GM18861 (cell line): Measurements from ENCODE around the gene FZD2.
"Not testable (repeated sequence)": the region's sequence is repeated elsewhere in the genome, so short reads cannot be mapped to it uniquely, and the experiment has no call there.

Experiments used
- ATAC-seq: cut with Tn5 transposase; IDR thresholded peaks from one replicate; pipeline ENCODE4 v1.9.1; 2021; ENCODE audit not compliant: unreplicated experiment

The FZD2 gene

DNA sequence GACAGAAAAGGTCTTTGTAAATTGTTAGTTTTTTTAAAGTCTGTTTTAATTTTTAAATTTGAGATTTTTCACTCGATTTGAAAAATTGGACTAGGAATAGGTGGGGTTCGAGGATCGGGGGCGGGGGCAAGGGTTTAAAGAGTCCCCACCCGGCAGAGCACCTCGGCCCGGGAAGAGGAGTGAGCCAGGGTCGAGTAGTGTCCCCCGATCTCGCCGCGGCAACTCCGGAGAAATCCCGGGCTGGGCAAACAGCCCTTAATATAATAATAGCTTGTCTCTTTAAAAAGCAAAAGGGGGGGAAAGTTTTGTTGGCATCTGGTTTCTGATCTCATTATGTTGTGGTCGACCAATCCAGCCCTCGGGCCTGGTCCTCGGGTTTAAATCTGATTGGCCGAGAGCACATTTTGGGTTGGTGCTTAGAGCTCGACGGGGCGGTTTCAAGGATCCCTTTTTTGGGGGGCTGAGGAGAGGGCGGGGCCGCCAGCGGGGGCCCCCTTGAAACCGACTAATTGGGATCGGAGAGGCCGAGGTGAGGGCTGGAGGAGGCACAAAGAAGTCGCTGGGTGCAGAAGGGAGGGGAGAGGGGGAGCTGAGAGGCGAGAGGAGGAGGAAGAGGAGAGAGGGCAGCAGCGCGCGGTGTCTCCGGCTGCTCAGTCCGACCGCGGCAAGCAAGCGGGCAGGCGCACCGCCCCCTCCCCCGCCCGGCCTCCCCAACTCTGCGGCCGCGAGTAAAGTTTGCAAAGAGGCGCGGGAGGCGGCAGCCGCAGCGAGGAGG, at the start of gene FZD2:
Gene FZD2 (plus strand): TSS at position 653 of the 775 bp plus-strand sequence. CDS start 205 bp downstream, outside the sequence.
- peak; percentile 63 for ATAC-seq

DNA sequence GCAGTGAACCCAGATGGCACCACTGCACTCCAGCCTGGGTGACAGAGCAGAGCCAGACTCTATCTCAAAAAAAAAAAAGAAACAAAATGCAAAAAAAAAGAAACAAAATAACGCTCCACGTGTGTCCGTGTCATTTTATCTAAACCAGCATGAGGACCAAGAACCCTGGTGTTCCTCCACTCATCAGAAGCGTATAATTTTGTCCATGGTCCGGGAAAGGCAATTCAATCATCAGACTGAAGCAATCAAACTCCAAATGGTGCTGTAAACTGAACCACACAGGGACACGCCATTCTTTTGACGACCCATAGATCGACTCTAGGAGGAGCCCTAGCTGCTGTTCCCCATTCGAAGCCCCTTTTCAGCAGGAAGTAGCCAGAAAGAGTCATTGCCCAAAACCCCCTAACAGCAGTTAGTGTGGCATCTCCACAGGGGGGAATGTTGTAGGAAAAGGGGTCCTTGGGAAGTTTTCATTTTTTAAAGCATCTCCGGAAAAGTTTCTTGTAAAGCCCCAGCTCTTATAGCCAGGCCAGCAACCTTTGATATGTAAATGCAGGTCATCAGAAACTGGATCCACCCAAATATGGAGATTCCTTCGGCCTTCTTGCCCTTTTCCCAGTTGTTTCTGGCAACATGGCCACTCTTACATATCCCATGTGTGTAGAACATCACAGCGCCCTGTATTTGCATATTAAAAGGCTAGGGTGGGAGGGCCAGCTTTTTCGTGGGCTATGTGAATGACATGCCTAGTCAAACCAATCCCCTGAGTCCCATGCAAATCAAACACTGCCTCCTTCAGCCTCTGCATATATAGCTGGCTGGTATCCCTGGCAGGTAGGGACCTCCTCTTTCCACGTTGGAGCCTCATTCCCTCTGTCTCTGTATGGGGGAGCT, 45.8 kb upstream of the FZD2 start:
- ATAC-seq: not testable (repeated sequence)

DNA sequence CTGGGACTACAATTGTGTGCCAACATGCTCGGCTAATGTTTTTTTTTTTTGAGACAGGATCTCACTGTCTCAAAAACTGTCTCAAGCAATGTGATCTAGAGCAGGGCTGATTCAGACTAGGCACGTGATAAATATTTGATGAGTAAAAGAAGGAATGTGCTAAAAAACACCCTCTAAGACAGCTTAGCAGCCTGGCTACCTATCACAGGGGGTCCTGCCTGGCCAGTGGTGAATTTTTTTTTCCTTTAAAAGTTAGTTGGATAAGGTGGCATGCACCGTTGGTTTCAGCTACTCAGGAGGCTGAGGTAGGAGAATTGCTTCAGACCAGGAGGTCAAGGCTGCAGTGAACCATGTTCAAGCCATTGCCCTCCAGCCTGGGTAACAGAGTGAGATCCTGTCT, 39.3 kb upstream of the FZD2 start:
- ATAC-seq: no peak

DNA sequence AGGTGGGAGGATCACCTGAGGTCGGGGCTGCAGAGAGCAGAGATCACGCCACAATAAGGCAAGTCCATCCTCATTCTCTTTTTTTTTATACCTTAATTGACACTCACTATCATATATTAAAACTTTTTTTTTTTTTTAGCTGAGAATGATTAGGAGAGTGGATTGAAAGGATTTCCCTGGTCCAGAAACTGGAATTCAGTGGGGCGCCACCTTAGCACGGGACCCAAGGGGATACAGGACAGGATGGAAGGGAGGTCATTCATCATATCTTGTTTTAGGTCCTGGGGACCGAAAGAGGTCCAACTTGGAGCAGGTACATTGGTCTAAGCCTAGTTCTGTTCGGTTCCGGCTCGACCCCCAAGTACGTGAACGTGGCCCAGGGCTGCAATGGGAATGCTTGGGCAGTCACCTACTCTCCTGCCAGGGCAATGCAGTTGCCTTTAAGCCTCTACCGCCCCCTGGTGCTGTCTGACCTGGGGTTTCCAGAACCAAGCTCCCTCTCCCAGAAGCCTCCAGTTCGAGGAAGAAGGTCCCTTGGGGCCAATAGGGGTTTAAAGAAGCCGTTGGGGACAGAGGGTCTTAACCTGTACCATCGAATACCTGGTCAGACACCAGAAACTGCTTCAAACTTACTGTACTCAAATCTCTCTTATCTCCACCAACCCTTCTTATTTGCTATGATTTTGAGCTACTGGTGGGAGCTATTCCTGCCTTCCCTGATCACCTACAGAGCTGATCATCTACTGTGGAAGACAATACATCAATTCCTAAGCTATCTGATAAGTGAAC, 34.2 kb upstream of the FZD2 start:
- ATAC-seq: no peak

DNA sequence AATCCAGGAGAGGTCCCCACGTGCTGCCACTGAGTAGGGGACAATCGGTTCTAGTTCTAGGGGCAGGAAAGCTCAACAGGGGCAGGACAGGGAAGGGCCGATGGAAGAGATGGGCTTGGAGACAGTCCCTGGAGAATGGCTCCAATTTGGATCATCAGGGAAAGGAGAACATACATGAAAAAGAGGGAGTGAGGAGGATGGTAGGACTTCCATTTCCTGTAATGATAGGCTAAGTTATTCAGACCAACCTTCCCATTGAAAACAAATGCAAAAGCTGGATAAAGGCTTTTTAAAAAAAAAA, 33.7 kb upstream of the FZD2 start:
- ATAC-seq: no peak

DNA sequence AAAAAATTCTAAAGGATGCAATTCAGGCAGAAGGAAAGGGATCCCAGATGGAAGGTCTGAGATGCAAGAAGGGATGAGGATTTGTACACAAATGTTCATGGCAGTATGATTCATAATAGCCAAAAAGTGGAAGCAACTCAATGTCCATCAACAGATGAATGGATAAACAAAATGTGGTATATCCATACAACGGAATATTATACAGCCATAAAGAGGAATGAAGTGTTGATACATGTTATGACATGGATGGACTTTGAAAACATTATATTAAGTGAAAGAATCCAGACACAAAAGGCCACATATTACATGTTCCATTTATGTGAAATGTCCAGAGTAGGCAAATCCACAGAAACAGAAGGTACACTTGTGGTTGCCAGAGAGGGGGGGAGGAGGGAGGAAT, 30.2 kb upstream of the FZD2 start:
- ATAC-seq: no peak

DNA sequence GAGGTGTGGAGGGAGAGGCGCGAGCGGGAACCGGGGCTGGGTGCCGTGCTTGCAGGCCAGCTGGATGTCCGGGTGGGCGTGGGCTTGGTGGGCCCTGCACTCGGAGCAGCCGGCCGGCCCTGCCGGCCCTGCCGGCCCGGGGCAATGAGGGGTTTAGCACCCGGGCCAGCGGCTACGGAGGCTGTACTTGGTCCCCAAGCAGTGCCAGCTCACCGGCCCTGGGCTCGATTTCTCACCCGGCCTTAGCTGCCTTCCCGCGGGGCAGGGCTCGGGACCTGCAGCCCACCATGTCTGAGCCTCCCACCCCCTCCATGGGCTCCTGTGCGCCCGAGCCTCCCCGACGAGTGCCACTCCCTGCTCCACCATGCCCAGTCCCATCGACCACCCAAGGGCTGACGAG, 29.3 kb upstream of the FZD2 start:
- no peak for ATAC-seq

DNA sequence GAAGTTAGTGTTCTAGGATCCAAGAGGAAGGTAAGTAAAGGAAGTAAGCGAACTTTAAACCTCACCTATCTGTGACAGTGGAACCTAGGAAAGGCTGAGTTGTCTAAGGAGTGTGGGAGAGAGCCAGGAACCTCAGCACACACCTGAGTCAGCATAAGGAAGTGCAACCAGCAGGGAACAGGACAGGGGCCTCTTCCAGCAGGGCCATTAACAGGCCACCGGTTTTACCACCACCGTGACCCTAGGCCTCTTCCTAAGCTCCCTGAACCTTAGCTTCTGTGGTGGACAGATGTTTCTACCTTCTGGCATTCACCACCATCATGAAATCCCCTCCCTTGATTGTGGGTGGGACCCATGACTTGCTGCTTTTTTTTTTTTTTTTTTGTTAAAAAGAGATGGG, 27.4 kb upstream of the FZD2 start:
- ATAC-seq: no peak

DNA sequence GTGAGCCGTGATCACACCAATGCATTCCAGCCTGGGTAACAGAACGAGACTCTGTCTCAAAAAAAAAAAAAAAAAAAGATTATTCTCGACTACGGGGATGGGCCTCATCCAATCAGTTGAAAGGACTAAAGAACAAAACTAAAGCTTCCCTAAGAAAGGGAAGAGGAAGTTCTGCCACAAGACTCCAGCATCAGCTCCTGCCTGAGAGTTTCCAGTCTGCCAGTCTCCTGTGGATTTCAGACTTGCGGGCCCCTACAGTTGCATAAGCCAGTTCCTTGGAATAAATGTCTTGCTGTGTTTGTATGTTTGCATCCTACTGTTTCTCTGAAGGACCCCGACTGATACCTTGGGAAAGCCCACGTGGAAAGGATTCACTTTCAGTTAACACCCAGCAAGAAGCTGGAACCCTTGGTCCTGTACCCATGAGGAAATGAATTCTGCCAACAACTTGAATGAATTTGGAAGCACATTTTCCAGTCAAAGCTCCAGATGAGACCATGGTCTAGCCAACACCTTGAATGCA, 26.3 kb upstream of the FZD2 start:
- no peak for ATAC-seq

DNA sequence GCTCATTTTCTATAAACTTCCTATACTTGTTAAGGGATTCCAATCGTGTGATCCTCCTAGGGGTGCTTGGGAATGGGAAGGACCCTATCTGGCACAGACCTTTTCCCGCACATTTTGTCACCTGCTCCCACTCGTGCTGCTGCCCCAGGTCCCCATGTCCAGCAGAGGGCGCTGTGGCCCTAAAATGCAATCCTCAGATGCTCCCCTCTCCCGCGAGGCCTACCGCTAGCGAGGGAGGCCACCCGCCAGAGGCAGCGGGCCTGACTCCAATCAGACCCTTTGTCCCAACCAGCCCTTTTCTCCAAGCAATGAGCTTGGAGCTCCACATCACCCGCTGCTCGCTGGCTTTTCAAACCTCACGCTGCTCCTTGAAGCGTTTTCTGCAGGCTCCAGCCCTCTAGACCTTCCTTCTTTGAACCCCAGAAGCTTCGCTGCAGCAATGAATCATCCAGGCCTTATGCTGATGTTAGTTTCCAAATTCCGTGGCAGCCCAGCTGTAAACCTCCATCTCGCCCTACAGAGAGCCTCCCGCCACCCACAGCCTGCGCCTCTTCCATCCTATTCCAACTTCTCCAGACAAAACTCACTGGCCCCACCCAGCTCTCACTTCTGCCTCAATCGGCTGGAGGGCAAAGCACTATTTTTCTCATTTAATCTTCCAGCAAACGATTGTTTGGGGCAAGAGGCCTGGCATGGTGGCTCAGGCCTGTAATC, 23.6 kb upstream of the FZD2 start:
- ATAC-seq: no peak

DNA sequence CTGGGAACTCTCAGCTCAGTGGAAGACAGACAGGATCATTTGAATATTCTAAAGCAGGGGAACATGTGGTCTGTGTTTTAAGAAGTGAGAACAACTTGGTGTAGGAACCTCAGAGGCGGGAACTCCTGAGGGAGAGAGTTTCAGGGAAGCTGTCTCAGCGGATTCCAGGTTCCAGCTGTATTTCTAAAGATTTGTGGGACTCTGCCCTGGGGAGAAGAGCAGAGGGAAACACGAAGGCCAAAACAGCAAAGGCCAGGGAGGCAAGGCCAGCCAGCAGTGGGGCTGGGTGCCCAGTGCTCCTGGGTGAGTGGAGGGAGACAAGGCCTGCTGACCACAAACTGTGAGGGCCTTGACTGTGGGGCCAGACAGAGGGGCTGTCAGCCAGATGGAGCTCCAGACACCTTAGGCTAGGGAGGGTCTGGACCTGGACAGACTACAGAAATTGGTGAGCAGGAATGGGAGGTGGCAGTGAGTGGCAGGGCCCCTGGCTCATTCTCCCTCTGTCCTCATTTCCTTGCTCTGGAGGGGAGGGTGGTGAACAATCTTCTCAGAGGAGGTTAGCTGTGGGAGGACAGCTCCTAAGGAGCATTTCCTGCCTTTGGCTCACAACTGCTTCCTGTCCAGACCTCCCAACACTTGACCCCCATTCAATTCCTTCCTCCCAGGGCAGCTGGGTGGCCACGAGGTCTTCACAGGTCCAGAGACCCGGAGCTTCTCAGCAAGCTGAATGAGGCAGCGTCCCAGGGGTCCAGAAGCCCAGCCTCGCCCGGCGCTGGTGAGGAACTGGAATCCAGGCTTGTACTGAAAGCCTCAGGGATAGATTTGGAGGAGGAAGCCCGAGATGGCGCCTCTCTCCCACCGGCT, 21.0 kb upstream of the FZD2 start:
- ATAC-seq: no peak

DNA sequence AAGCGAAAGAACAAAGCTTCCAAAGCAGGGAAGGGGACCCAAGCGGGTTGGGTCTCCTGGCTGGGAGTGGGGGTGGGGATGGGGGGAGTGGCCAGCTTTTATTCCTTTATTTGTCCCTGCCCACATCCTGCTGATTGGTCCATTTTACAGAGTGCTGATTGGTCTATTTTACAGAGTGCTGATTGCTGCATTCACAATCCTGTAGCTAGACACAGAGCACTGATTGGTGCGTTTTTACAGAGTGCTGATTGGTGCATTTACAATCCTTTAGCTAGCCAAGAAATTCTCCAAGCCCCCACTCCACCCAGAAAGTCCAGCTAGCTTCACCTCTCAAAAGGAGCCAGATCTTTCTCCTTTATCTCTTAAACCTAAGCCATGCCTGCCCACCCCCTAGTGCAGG, 19.4 kb upstream of the FZD2 start:
- not testable (repeated sequence) for ATAC-seq

DNA sequence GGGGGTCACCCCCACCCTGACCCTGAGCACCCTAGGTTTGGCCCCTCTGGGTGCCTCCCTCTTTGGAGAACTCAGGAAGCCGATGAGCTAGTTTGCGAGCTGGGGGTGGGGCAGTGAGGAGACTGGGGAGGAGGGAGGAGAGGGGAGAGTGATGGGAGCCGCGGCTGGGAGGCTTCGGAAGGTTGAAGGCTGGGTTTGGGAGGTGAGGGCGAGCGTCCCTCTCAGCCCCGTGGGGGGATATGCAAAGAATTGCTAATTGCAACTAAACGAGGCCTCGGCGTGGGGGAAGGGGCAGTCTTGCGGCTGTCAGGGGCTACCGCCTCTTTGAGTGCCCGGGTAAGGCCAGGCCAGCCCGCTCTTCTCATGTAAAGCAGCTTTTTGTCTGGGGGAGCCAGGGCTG, 17.6 kb upstream of the FZD2 start:
- no peak for ATAC-seq

DNA sequence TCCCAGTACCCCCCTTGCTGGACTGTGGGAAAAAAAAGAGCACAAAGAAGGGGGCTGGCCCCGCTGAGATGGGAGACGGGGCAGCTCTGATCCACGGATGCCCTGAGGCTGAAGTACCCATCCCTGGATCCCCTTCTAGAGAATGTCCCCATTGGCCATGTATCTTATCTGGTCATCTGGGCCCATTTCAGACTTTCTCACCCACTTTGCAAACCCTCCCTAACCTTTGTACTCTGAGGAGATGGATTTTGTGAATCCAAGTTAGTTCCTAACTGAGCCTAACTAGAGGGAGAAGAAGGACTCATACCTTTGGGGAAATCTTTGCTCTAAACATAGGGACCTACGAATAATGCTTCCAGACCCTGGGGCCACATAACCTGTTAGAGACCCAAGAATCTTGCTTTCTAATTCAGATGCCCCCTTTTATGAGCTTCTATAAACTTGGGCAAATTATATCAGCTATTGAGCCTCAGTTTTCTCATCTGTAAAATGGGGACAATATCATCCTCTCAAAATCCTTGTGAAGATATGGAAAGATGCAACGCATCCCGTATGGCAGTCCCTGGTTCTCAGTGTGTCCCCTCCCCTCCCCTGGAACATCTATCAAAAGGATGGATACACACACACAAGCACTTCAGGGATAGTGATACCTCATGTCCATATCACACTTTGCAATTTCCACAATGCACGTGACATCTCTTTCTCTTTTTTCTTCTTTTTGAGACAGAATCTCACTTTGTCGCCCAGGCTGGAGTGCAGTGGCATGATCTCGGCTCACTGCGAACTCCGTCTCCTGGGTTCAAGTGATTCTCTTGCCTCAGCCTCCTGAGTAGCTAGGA, 16.8 kb upstream of the FZD2 start:
- no peak for ATAC-seq

DNA sequence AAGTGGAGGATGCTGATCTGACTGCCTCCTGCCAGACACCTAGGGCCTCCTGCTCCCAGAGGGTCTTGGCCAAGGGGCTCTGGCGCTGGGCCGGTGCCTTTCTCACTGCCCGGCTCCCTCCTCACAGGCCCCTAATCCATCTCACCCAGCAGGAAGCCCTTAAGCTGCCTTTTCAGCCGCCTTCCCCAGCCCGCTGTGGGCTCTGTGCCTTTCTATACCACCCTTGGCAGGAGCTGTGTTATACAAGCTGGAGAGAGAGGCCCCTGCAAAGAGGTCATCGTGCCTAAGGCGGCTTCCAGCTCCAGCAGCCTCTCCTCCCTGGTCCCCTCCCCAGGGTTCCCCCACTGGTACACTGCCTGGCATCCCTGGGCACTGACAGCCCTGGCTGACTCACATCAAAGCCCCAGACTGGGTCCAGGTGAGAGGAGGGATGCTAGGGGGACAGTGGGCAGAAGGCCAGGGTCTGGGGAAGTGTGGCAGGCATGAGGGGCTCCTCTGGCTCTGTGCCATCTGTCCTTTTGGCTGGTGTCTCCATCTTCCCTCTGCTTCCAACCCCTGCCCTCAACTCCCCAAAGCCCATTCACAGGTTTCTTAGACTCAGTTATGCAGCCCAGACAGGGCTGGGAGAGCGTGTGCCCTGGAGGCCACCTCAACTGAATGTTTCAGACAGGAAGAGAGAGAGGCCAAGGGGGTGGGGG, 15.3 kb upstream of the FZD2 start:
- ATAC-seq: no peak

DNA sequence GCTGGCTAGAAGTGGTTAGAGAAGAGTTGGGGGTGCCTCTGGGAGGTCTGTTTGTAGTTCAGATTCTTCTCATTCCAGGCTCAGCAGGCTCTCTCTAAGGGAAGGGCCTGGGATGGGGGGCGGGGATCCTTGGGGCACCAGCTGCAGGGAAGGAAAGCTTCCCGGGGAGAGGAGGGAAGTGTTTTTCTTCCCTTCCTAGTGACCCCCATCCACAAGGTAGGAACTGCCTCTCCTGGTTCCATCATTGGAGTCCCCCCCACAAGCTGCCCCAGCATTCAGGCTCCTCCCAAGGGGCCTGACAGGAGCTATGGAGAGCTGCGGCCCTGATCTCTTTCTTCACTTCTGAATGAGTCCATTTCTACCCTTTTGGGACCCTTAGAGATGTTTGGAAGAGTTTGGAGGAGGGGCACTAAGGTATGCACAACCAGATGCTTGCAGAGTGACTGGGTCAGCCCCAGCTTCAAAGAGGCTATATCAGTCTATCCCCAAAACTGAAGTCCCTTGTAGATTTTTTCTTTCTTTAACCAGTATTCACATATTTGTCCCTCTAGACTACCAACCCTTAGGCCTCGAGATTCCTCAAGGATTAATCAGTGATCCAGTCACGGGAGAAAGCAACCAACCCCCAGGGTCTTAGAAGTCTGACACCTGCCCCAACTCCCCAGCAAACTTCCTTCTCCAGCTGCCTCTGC, 13.9 kb upstream of the FZD2 start:
- ATAC-seq: no peak

DNA sequence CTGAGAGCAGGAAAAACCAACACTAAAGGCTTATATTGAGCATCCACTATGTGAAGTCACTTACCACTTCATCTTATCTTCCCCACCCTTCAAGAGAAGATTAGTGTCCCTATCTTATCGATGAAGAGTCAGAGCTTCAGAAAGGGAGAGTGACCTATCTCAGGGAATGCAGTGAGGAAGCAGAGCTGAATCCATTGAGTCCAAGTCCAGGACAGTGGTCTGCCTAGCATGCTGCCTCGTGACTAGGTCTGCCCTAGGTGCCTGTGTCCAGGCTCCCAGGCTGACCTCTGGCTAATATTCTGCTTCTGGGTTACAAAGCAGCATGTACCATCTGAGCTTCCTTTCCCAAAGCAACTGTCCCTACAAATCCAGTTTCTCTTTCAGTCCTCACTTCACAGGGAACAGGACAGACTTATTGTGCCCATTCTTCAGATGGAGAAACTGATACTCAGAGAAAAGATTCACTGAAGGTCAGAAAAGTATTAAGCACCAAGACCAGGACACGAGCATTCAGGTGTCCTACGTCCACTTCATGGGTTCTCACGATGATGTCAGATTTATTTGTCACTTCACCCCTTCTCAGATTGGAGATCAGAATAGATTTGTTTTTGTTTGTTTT, 13.3 kb upstream of the FZD2 start:
- ATAC-seq: no peak
